Osteoblast (primary cell): ENCODE measurements around the gene BTBD2. TPM values are rescaled to one million over a fixed set of nuclear protein-coding genes. Genes with fewer than 3 reads are reported as not detected.
"Not testable (repeated sequence)": the region's sequence is repeated elsewhere in the genome, so short reads cannot be mapped to it uniquely, and the experiment has no call there.

Experiments
- DNase-seq: peaks from one replicate; pipeline ENCODE4 v3.0.0; 2011; ENCODE audit warnings: low spot score, mixed read lengths; ENCODE audit not compliant: insufficient read length; ENCODE audit errors: missing footprints
- H2AFZ ChIP-seq: 2 replicates; pipeline ENCODE4 v1.6.0; 2011; ENCODE audit warnings: mild to moderate bottlenecking, low read length
- H3K27ac ChIP-seq: 2 replicates; pipeline ENCODE4 v1.5.1; 2011; ENCODE audit warnings: mild to moderate bottlenecking, low read depth, low read length, moderate library complexity
- H3K27me3 ChIP-seq: 2 replicates; pipeline ENCODE4 v1.6.0; 2012; ENCODE audit warnings: mild to moderate bottlenecking, control low read depth, inconsistent platforms, low read length, moderate library complexity; ENCODE audit not compliant: insufficient read depth
- H3K36me3 ChIP-seq: 2 replicates; pipeline ENCODE4 v1.5.1; 2011; ENCODE audit warnings: mild to moderate bottlenecking, low read length, control low read depth, moderate library complexity; ENCODE audit not compliant: insufficient read depth
- H3K4me1 ChIP-seq: 2 replicates; pipeline ENCODE4 v1.5.1; 2011; ENCODE audit warnings: mild to moderate bottlenecking, low read length, control low read depth, moderate library complexity; ENCODE audit not compliant: insufficient read depth
- H3K4me2 ChIP-seq: 2 replicates; pipeline ENCODE4 v1.6.0; 2011; ENCODE audit warnings: mild to moderate bottlenecking, low read length; ENCODE audit not compliant: insufficient read depth
- H3K4me3 ChIP-seq: fragments of 200-600 bp; sonication (generic); 3 replicates; pipeline ENCODE4 v1.5.1; 2012; ENCODE audit warnings: mild to moderate bottlenecking, low read length, inconsistent platforms; ENCODE audit not compliant: insufficient read depth
- H3K79me2 ChIP-seq: 2 replicates; pipeline ENCODE4 v1.6.0; 2012; ENCODE audit warnings: mild to moderate bottlenecking, low read length, control low read depth, inconsistent platforms; ENCODE audit not compliant: insufficient read depth
- H3K9me3 ChIP-seq: 2 replicates; pipeline ENCODE4 v1.5.1; 2011; ENCODE audit warnings: low read depth, low read length, control low read depth
- H4K20me1 ChIP-seq: 2 replicates; pipeline ENCODE4 v1.6.0; 2012; ENCODE audit warnings: mild to moderate bottlenecking, low read length, control low read depth; ENCODE audit not compliant: insufficient read depth
- total RNA-seq: library from RNA; depleted of rRNA; stranded (reverse); fragments of >200 nt; gene quantifications from 2 replicates; pipeline ENCODE4 v1.2.3, GENCODE V29; 2012
- TF ChIP-seq, protein P1 (sequence below): IDR thresholded peaks from 2 replicates; pipeline ENCODE4 v1.5.1; 2011; ENCODE audit warnings: mild to moderate bottlenecking, low read depth, low read length, moderate library complexity; ENCODE audit errors: extremely low read depth

Gene BTBD2
- total RNA-seq, 1 donor = 57.5 TPM

DNA sequence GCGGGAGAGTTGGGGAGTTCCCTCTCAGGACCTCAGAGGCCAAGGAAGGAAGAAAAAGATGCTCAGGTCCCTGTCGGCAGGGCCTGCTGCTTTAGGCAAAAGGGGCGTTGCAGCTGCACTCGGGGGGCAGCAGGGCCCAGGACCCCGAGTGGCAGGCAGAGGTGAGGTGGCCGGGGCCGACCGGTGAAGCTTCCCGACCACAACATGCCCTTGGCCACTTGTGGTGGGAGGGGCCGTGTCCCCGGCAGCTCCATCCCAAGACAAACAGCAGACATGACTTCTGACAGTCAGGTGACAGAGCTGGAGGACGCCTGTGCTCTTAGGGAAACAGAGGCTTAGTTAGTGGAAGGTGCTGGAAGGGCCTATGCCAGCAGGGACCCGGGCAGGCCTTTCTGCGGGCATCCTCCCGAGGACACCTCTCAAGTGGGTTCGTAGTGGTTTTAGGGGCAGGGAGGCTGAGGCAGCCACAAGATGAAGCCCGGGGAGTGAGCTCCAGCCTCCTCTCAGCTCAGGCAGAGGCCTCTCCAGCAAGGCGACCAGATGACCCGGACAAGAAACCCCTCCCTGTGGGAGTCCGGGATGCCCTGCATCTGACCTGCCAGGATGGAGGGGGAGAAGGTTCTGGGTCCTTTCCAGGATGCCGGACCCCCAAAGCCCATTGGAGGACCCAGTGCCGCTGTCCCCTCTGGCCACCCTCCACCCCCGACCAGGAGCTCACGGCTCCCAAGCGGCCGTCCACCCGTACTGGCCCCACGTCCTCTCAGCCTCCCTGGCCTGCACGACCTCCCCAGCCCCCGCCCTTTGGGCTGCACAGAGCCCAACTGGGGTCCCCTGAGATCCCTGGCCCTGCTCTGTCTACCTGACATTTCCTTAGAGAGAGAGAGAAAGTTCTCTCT is 24.2 kb downstream of the BTBD2 start:
- peaks cover 3% of the 10 kb centered on the region for H4K20me1 ChIP-seq
- no peak overlapping the region for H3K27ac ChIP-seq
- no peaks in the 10 kb centered on the region for H3K79me2 ChIP-seq
- H2AFZ ChIP-seq = no peak overlapping the region
- H3K4me1 ChIP-seq = no peaks in the 10 kb centered on the region
- peaks cover 29% of the 10 kb centered on the region for H3K36me3 ChIP-seq
- no peak overlapping the region for H3K4me2 ChIP-seq
- H3K9me3 ChIP-seq = no peaks in the 10 kb centered on the region
- no peak for DNase-seq
- TF ChIP-seq, protein P1, sequence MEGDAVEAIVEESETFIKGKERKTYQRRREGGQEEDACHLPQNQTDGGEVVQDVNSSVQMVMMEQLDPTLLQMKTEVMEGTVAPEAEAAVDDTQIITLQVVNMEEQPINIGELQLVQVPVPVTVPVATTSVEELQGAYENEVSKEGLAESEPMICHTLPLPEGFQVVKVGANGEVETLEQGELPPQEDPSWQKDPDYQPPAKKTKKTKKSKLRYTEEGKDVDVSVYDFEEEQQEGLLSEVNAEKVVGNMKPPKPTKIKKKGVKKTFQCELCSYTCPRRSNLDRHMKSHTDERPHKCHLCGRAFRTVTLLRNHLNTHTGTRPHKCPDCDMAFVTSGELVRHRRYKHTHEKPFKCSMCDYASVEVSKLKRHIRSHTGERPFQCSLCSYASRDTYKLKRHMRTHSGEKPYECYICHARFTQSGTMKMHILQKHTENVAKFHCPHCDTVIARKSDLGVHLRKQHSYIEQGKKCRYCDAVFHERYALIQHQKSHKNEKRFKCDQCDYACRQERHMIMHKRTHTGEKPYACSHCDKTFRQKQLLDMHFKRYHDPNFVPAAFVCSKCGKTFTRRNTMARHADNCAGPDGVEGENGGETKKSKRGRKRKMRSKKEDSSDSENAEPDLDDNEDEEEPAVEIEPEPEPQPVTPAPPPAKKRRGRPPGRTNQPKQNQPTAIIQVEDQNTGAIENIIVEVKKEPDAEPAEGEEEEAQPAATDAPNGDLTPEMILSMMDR = no peak
- H3K27me3 ChIP-seq = no peaks in the 10 kb centered on the region
- H3K4me3 ChIP-seq = no peak overlapping the region

DNA sequence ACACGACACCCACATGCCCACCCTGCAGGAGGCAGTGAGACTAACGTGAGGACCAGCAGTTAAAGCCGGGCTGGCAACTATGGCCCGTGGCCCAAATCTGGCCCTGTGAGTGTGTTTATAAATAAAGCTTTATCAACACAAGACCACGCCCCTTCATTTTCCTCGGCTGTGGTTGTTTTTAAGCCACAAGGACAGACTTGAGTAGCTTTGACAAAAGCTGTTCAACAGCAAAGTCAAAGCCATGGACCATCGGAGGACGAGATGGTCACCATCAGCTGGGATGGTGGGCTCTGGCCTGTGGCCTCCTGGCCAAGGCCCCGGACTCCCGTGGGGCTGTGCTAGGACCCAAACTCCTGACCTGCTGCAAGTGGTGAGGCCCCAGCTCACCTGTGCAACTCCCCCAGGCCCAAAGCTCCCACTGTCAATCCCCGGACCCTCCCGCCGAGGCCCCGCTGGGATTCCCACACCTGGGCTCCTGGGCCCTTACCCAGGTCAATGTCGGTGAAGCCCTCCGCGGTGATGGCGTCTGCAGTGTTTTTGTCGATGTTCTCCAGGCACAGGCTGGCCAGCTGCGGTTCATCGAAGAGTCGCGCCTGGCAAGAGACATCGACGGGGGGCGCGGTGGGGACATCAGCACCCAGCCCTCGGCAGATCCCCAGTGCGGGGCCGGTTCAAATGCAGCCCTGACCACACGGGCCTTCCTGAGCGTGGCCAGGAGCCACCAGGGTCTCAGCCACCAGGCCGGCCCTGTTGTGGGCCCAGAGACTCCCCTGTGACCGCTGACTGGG is 25.1 kb downstream of the BTBD2 start:
- TF ChIP-seq, protein P1 = no peak
- H3K9me3 ChIP-seq = no peaks in the 10 kb centered on the region
- DNase-seq = no peak
- H3K4me3 ChIP-seq = no peak overlapping the region
- no peak overlapping the region for H3K4me2 ChIP-seq
- H2AFZ ChIP-seq = no peak overlapping the region
- no peak overlapping the region for H3K27ac ChIP-seq
- H3K27me3 ChIP-seq = no peaks in the 10 kb centered on the region
- no peaks in the 10 kb centered on the region for H3K4me1 ChIP-seq
- H3K79me2 ChIP-seq = no peaks in the 10 kb centered on the region
- peaks cover 32% of the 10 kb centered on the region for H3K36me3 ChIP-seq
- H4K20me1 ChIP-seq = peaks cover 3% of the 10 kb centered on the region

DNA sequence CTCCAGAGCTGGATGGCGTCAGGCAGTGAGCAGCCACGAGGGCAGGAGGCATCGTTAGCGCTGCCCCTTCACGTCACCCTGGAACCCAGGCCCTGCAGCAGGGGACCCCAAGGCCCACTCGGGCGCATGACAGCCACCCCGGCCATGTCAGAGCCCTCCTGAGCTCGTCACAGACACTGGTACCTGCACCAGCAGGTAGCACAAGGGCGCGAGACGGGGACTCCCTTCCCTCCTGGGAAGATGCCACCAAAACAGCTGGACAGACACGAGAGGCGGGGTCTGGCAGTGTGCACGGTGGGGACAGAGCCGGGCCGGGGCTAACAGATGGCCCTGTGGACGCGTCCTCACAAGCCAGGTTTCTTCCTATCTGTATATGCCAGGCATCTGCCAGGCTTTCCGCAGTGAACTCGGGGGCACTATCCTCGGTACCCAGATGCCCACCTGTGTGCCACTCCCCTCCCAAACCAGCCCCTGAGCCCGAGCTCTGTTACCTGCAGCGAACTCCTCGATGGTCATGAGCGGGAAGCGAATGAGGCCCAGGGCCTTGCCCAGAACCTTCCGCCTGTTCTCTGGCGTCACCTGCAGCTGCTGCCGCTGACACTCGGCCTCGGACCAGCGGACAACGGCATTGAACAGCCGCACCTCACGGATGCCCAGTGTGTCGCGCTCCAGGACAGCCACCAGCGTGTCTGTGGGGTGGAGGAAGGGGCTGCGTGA is 25.8 kb downstream of the BTBD2 start:
- peaks cover 3% of the 10 kb centered on the region for H4K20me1 ChIP-seq
- H3K9me3 ChIP-seq = no peaks in the 10 kb centered on the region
- peaks cover 38% of the 10 kb centered on the region for H3K36me3 ChIP-seq
- H3K27ac ChIP-seq = no peak overlapping the region
- no peak overlapping the region for H3K4me2 ChIP-seq
- TF ChIP-seq, protein P1 = no peak
- no peak overlapping the region for H2AFZ ChIP-seq
- no peak overlapping the region for H3K4me3 ChIP-seq
- no peaks in the 10 kb centered on the region for H3K79me2 ChIP-seq
- DNase-seq = no peak
- H3K4me1 ChIP-seq = no peaks in the 10 kb centered on the region
- no peaks in the 10 kb centered on the region for H3K27me3 ChIP-seq

DNA sequence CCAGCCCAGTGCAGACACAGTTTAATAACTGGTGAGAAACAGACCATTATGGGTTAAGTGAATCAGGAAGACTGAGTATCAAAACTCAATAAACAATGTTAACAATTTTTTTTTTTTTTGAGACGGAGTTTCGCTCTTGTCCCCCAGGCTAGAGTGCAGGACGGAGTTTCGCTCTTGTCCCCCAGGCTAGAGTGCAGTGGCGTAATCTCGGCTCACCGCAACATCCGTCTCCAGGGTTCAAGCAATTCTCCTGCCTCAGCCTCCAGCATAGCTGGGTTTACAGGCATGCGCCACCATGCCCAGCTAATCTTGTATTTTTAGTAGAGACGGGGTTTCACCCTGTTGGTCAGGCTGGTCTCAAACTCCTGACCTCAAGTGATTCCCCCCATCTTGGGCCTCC is 27.1 kb downstream of the BTBD2 start:
- not testable (repeated sequence) for H3K4me3 ChIP-seq, H3K27ac ChIP-seq, H3K27me3 ChIP-seq, H3K4me2 ChIP-seq, H3K79me2 ChIP-seq, DNase-seq, H4K20me1 ChIP-seq, H3K9me3 ChIP-seq, H3K4me1 ChIP-seq, H2AFZ ChIP-seq
- H3K36me3 ChIP-seq = peaks cover 40% of the 10 kb centered on the region
